Hair follicular keratinocyte (primary cell): Measurements from ENCODE around the gene RAB28. TPM values are rescaled to one million over a fixed set of nuclear protein-coding genes. Genes with fewer than 3 reads are reported as not detected.

ENCODE experiments used
- total RNA-seq: library from RNA; depleted of rRNA; stranded (reverse); fragments of >200 nt; gene quantifications from 2 replicates; pipeline ENCODE4 v1.2.3, GENCODE V29; 2015

RAB28 gene
- total RNA-seq, result 21.2 and 23.1 TPM in 2 replicates

DNA sequence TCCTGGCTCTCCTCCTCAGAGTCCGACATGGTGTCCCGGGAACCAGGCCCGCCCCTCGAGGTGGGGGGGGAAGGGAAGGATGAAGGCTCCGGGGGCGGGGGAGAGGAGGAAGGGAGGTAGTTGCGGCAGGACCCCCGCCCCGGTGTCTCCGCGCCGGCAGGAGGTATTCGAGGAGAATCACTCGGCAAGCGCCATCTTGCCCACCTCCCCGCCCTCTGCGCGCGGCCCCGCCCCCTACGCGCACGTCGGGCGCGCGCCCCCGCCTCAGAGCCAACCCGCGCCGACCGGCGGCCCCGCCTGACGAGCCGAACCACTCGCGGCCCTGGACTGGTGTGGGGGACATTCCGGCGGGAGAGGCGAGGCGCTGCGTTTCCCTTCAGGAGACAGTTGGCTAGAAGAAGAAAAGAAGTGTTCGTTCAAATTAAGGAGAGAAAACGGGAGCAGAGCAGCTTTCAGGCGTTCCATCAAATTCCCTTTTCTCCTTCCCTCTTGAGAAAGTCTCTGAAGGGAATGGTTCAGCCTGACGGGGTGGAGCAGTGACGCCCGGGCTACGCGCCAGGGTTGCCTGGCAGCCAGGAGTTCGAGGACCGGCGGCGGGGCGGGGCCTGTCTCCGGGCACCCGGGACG, at the start of gene RAB28:
Gene RAB28, minus strand, starts transcription at position 219 of the 627 bp plus-strand sequence.

Other genes starting within 250 kb of the RAB28 start
- 0.04 TPM in 1 of 2 replicates, not detected in the other for gene NKX3-2, start 60.2 kb upstream of the RAB28 start, total RNA-seq
- 8.5 and 14.5 TPM in 2 replicates for gene BOD1L1, start 143.4 kb upstream of the RAB28 start, total RNA-seq